ENCODE measurements around the gene MRPL9. TPM values are rescaled to one million over a fixed set of nuclear protein-coding genes. Genes with fewer than 3 reads are reported as not detected.
A peak's percentile ranks its signal among the peaks of the same experiment; 100 is the strongest.

MRPL9 gene
- 100 to 1,000 TPM; 120 to 128 (median 128) TPM for polyA plus RNA-seq

- Mint-ChIP-seq H3K4me1 (peaks cover 22 to 38% of the 10 kb centered on the region in 2 donors), H3K27ac (peak within 1 kb of the TSS; percentile 84 to 98 (median 98)), H3K36me3 (peaks cover 12 to 17% (median 16%) of the 10 kb centered on the region in 3 donors), H3K9me3 (no peaks in the 10 kb centered on the region), H3K4me3 (peak within 1 kb of the TSS; percentile 91 to 97 (median 94)), H3K27me3 (ENCODE audit: low read depth in 3 of 3) (peaks cover 0 to 6% (median 0%) of the 10 kb centered on the region in 3 donors)
- DNase-seq: peak; percentile 78 to 80 (median 78)
Observed at GRCh38 chr1:151762941-151763921, at the start of gene MRPL9. Gene MRPL9, minus strand, starts transcription at chr1:151763496. Its CDS starts 17 bp downstream, at chr1:151763479.

GRCh38 chr1:151811181-151811580 is 47.9 kb upstream of the MRPL9 start:
- no peak overlapping the region for H3K4me3 Mint-ChIP-seq
- H3K27me3 Mint-ChIP-seq (ENCODE audit: low read depth in 3 of 3): peaks cover 2 to 3% (median 3%) of the 10 kb centered on the region in 3 donors
- H3K36me3 Mint-ChIP-seq: no peaks in the 10 kb centered on the region
- no peak overlapping the region for H3K27ac Mint-ChIP-seq
- H3K4me1 Mint-ChIP-seq: peaks cover 28 to 32% of the 10 kb centered on the region in 2 donors
- no peak for DNase-seq
- H3K9me3 Mint-ChIP-seq: no peaks in the 10 kb centered on the region

GRCh38 chr1:151809985-151810556 is 46.8 kb upstream of the MRPL9 start:
- no peaks in the 10 kb centered on the region for H3K36me3 Mint-ChIP-seq
- no peak overlapping the region for H3K4me3 Mint-ChIP-seq
- peaks cover 17 to 20% of the 10 kb centered on the region in 2 donors for H3K4me1 Mint-ChIP-seq
- H3K9me3 Mint-ChIP-seq: no peaks in the 10 kb centered on the region
- H3K27ac Mint-ChIP-seq: peak overlapping the region in 1 of 6 donors; percentile 15
- H3K27me3 Mint-ChIP-seq (ENCODE audit: low read depth in 3 of 3): peaks cover 2 to 3% (median 2%) of the 10 kb centered on the region in 3 donors
- no peak for DNase-seq

GRCh38 chr1:151809290-151809984 is 46.1 kb upstream of the MRPL9 start:
- Mint-ChIP-seq H3K9me3 (no peaks in the 10 kb centered on the region), H3K4me3 (no peak overlapping the region), H3K27ac (peak overlapping the region in 1 of 6 donors; percentile 15), H3K4me1 (peaks cover 12 to 14% of the 10 kb centered on the region in 2 donors), H3K27me3 (ENCODE audit: low read depth in 3 of 3) (peaks cover 2 to 3% (median 2%) of the 10 kb centered on the region in 3 donors), H3K36me3 (no peaks in the 10 kb centered on the region)
- DNase-seq: no peak

GRCh38 chr1:151807766-151808165 is 44.5 kb upstream of the MRPL9 start:
- Mint-ChIP-seq H3K4me1 (peaks cover 4 to 5% of the 10 kb centered on the region in 2 donors), H3K4me3 (no peak overlapping the region)

GRCh38 chr1:151807131-151807530 is 43.8 kb upstream of the MRPL9 start:
- H3K4me3 Mint-ChIP-seq: no peak overlapping the region
- no peak for DNase-seq
- peaks cover 0 to 2% (median 2%) of the 10 kb centered on the region in 3 donors for H3K27me3 Mint-ChIP-seq (ENCODE audit: low read depth in 3 of 3)
- H3K4me1 Mint-ChIP-seq: no peaks in the 10 kb centered on the region
- no peak overlapping the region for H3K27ac Mint-ChIP-seq
- H3K36me3 Mint-ChIP-seq: no peaks in the 10 kb centered on the region
- H3K9me3 Mint-ChIP-seq: no peaks in the 10 kb centered on the region

More at GRCh38 chr1:151807766-151808165, 44.5 kb upstream of the MRPL9 start:
- no peaks in the 10 kb centered on the region for H3K9me3 Mint-ChIP-seq
- H3K27ac Mint-ChIP-seq: no peak overlapping the region
- DNase-seq: no peak
- H3K27me3 Mint-ChIP-seq (ENCODE audit: low read depth in 3 of 3): peaks cover 2 to 3% (median 2%) of the 10 kb centered on the region in 3 donors
- H3K36me3 Mint-ChIP-seq: no peaks in the 10 kb centered on the region

- H3K27ac Mint-ChIP-seq: no peak overlapping the region
- peaks cover 0 to 2% (median 2%) of the 10 kb centered on the region in 3 donors for H3K27me3 Mint-ChIP-seq (ENCODE audit: low read depth in 3 of 3)
- H3K4me1 Mint-ChIP-seq: no peaks in the 10 kb centered on the region
- H3K9me3 Mint-ChIP-seq: no peaks in the 10 kb centered on the region
- no peak for DNase-seq
- no peak overlapping the region for H3K4me3 Mint-ChIP-seq
- H3K36me3 Mint-ChIP-seq: no peaks in the 10 kb centered on the region
Observed at GRCh38 chr1:151806170-151806569, 42.9 kb upstream of the MRPL9 start.

- Mint-ChIP-seq H3K27me3 (ENCODE audit: low read depth in 3 of 3) (peaks cover 0 to 2% (median 2%) of the 10 kb centered on the region in 3 donors), H3K27ac (no peak within 1 kb of the TSS), H3K4me1 (peaks cover 5% of the 10 kb centered on the region in 2 donors), H3K4me3 (no peak within 1 kb of the TSS), H3K9me3 (no peaks in the 10 kb centered on the region), H3K36me3 (no peaks in the 10 kb centered on the region)
- no peak for DNase-seq
Observed at GRCh38 chr1:151805066-151805820, 41.9 kb upstream of the MRPL9 start, which contains the start of gene LINGO4. Gene LINGO4, minus strand, starts transcription at chr1:151805419. Its CDS starts 2,715 bp downstream, at chr1:151802704.

GRCh38 chr1:151803915-151804314 is 40.6 kb upstream of the MRPL9 start:
- DNase-seq: no peak
- H3K9me3 Mint-ChIP-seq: no peaks in the 10 kb centered on the region
- peaks cover 0 to 3% (median 2%) of the 10 kb centered on the region in 3 donors for H3K27me3 Mint-ChIP-seq (ENCODE audit: low read depth in 3 of 3)
- no peaks in the 10 kb centered on the region for H3K36me3 Mint-ChIP-seq
- H3K27ac Mint-ChIP-seq: no peak overlapping the region
- peaks cover 8 to 11% of the 10 kb centered on the region in 2 donors for H3K4me1 Mint-ChIP-seq
- no peak overlapping the region for H3K4me3 Mint-ChIP-seq

- Mint-ChIP-seq H3K36me3 (no peaks in the 10 kb centered on the region), H3K27me3 (ENCODE audit: low read depth in 3 of 3) (peaks cover 0 to 3% (median 2%) of the 10 kb centered on the region in 3 donors), H3K4me3 (no peak overlapping the region), H3K27ac (no peak overlapping the region), H3K9me3 (no peaks in the 10 kb centered on the region), H3K4me1 (peaks cover 8 to 11% of the 10 kb centered on the region in 2 donors)
- DNase-seq: no peak
Observed at GRCh38 chr1:151803164-151803563, 39.9 kb upstream of the MRPL9 start.

- DNase-seq: no peak
- H3K36me3 Mint-ChIP-seq: no peaks in the 10 kb centered on the region
- no peak overlapping the region for H3K27ac Mint-ChIP-seq
- H3K4me3 Mint-ChIP-seq: no peak overlapping the region
- H3K27me3 Mint-ChIP-seq (ENCODE audit: low read depth in 3 of 3): peaks cover 0 to 3% (median 0%) of the 10 kb centered on the region in 3 donors
- H3K9me3 Mint-ChIP-seq: no peaks in the 10 kb centered on the region
- peaks cover 8 to 11% of the 10 kb centered on the region in 2 donors for H3K4me1 Mint-ChIP-seq
Observed at GRCh38 chr1:151802372-151802771, 39.1 kb upstream of the MRPL9 start.

GRCh38 chr1:151801846-151802245 is 38.5 kb upstream of the MRPL9 start:
- Mint-ChIP-seq H3K27me3 (ENCODE audit: low read depth in 3 of 3) (peaks cover 0 to 3% (median 1%) of the 10 kb centered on the region in 3 donors), H3K4me3 (no peak overlapping the region), H3K9me3 (no peaks in the 10 kb centered on the region), H3K27ac (no peak overlapping the region), H3K4me1 (peaks cover 8 to 11% of the 10 kb centered on the region in 2 donors), H3K36me3 (peaks cover 0 to under 1% (median 0%) of the 10 kb centered on the region in 3 donors)
- no peak for DNase-seq
